HG03103 (cell line): ENCODE results near the gene STXBP5.

Experiments
- ATAC-seq: cut with Tn5 transposase; IDR thresholded peaks from one replicate; pipeline ENCODE4 v1.9.1; 2021; ENCODE audit warnings: low read depth; ENCODE audit not compliant: unreplicated experiment

Gene STXBP5

GRCh38 chr6:147282566-147282959 is 78.3 kb downstream of the STXBP5 start:
- ATAC-seq, result no peak

- ATAC-seq, result no peak
Measured at GRCh38 chr6:147283460-147283859, 79.2 kb downstream of the STXBP5 start.

GRCh38 chr6:147285087-147285855 is 81.1 kb downstream of the STXBP5 start:
- ATAC-seq, result peak; percentile 68

GRCh38 chr6:147287869-147288271 is 83.7 kb downstream of the STXBP5 start:
- no peak for ATAC-seq

GRCh38 chr6:147297124-147297523 is 92.9 kb downstream of the STXBP5 start:
- no peak for ATAC-seq

GRCh38 chr6:147297663-147298316 is 93.6 kb downstream of the STXBP5 start:
- ATAC-seq, result no peak

GRCh38 chr6:147298461-147298860 is 94.2 kb downstream of the STXBP5 start:
- ATAC-seq, result no peak

- no peak for ATAC-seq
Measured at GRCh38 chr6:147299035-147299434, 94.8 kb downstream of the STXBP5 start.

- no peak for ATAC-seq
Measured at GRCh38 chr6:147301070-147301469, 96.9 kb downstream of the STXBP5 start.

GRCh38 chr6:147304016-147304415 is 99.8 kb downstream of the STXBP5 start:
- no peak for ATAC-seq

GRCh38 chr6:147310521-147310920 is 106.3 kb downstream of the STXBP5 start:
- no peak for ATAC-seq

GRCh38 chr6:147311218-147311617 is 107.0 kb downstream of the STXBP5 start:
- no peak for ATAC-seq

GRCh38 chr6:147321260-147321659 is 117.0 kb downstream of the STXBP5 start:
- no peak for ATAC-seq

- peak; percentile 98 for ATAC-seq
Measured at GRCh38 chr6:147322299-147323162, 118.3 kb downstream of the STXBP5 start.

GRCh38 chr6:147325557-147325956 is 121.3 kb downstream of the STXBP5 start:
- ATAC-seq, result no peak

- no peak for ATAC-seq
Measured at GRCh38 chr6:147331401-147331800, 127.2 kb downstream of the STXBP5 start.

- ATAC-seq, result no peak
Measured at GRCh38 chr6:147337921-147338320, 133.7 kb downstream of the STXBP5 start.

GRCh38 chr6:147341486-147341885 is 137.3 kb downstream of the STXBP5 start:
- no peak for ATAC-seq

- no peak for ATAC-seq
Measured at GRCh38 chr6:147345902-147346301, 141.7 kb downstream of the STXBP5 start.

- ATAC-seq, result no peak
Measured at GRCh38 chr6:147347179-147347881, 143.1 kb downstream of the STXBP5 start.
